ENCODE measurements around the gene NLRC5.
"Not testable (repeated sequence)": the region's sequence is repeated elsewhere in the genome, so short reads cannot be mapped to it uniquely, and the experiment has no call there.

The NLRC5 gene

DNA sequence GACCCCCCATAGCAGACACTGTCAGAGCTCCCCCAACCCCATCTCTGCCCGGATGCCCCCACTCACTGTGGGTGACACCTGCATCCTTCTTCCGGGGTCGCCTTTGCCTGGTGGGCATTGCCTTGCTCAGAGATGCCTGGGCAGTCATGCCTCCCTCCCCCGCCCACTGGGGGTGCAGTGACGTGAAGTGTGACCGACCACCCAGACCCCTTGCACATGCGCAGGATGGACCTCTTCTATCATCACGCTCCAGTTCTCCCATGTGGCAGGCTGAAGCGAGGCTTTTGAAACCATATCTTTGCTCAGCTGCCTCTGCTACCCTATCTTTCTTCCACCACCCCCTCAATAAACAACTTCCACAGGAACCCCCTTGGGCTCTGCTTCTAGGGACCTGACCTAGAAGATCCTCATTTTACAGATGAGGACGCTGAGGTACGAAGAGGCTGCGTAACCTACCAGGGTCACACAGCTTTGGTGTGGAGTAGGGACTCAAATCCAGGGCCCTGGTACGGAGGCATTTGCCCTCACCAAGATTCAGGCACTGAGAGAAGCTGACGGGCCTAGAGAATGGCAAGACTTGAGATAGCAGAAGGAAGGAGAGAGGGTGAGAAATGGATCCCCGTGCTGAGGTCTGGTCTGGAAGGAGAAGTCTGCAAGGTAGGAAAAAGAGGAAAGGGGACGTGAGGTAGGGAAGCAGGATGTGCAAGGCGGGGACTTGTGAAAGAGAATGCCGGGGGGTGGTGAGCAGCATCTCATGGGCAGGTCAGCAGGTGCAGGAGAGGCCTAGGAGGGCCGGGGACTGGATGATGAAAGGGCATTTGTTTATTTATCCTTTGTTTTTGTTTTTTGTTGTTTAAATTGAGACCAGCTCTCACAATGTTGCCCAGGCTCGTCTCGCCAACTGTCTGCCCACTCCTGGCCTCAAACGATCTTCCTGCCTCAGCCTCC lies 14.4 kb downstream of the NLRC5 start:
- no peak for DNase-seq (ENCODE audit: low spot score)

DNA sequence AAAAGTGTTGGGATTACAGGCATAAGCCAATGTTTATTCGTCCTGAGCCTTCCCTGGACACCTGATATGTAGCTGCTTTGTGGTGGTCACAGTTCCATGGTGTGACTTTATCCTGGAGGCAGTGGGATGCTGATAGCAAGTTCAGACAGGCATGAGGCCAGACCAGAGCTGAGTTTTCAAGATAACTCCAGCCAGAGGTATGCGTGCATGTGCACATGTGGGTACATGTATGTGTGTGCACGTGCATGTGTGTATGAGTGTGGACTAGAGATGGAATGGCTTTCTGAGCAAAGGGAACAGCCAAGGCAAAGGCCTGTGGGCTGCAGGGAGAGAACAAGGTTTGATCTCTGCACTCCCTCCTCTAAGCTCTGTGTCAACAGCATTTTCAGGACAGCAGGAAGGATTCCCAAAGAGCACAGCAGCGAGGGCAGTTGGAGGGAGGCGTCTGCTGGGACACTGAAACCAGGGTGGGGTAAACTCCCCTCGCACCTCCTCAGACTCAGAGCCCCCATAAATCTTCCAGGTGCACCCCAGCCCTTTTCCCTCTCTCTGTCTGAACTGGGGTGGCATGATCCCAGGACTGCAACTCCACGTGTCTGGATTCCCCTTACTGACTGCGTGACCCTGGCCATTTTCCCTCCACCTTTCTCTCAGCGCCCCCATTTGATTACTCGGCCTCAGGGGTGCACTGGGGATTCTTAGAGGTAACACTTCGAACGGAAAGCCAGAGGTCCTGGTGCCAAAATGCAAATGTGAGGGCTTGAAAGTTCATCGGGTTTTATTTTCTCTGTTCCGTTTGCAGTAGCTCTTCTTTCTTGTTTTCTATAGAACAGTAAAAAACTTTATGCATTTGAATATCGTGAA lies 15.3 kb downstream of the NLRC5 start:
- DNase-seq (ENCODE audit: low spot score): no peak

DNA sequence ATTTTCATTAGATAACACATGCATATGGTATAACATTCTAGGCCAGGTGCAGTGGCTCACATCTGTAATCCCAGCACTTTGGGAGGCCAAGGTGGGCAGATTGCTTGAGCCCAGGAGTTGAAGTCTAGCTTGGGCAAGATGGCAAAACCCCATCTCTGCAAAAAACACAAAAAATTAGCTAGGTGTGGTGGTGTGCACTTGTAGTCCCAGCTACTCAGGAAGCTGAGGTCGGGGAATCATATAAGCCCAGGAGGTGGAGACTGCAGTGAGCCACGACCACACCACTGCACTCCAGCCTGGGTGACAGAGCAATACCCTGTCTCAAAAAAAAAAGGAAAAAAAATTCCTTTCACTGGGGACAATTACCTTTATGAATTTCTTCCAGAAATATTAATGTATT lies 16.2 kb downstream of the NLRC5 start:
- DNase-seq (ENCODE audit: low spot score): not testable (repeated sequence)

DNA sequence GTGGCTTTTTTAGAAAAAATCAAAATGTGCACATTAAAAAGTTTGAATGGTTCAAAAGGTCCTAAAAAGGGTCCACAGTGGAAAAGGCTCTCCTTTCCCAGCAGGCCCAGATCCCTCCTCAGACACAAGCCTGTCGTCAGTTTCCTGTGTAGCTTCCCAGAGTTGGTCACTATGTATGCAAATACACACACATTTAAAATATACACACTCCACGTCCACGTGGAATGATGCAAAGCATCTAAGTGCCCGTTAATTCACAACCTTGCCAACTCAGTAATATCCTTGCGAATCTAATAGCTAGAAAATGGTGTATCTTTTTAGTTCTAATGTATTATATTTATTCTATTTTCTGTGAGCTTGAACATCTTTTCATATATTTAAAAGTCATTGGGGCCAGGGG lies 17.7 kb downstream of the NLRC5 start:
- no peak for DNase-seq (ENCODE audit: low spot score)

DNA sequence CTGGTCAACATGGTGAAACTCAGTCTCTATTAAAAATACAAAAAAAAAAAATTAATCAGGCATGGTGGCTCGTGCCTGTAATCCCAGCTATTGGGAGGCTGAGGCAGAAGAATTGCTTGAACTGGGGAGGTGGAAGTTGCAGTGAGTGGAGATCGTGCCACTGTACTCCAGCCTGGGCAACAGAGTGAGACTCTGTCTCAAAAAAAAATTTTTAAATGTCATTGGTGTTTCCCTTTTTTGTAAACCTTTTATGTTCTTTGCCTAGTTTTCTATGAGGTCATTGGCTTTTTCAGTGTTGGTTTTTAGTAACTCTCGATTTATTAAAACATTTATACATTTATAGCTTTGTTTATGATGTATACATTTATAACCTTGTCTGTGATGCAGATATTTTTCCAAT lies 18.2 kb downstream of the NLRC5 start:
- no peak for DNase-seq (ENCODE audit: low spot score)

GRCh38 chr16:57008440-57008839 lies 19.1 kb downstream of the NLRC5 start:
- DNase-seq (ENCODE audit: low spot score): no peak

DNA sequence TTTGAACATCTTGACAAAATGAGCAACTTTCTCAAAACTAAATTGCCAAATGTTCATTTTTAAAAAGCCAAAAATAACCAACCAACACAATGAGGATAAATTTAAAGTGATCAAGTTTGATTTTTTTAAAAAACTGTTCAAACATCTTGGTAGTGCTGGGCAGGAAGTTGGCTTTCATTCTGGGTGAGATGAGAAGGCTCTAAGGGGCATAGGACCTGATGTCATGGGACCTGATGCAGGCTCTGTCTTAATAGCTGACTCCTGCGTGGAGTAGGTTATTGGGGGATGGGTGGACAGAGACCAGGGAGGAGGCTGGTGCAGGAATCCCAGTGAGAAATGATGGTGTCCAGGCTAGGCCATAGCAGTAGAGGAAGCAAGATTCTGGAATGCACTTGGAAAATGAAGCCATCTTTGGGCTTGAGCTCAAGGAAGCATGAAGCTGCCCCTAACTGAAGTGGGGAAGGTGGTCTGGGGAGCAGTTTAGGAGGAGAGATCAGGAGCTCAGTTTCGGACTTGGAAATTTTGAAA lies 20.4 kb downstream of the NLRC5 start:
- DNase-seq (ENCODE audit: low spot score): no peak

GRCh38 chr16:57012353-57012752 lies 23.0 kb downstream of the NLRC5 start:
- DNase-seq (ENCODE audit: low spot score): no peak

DNA sequence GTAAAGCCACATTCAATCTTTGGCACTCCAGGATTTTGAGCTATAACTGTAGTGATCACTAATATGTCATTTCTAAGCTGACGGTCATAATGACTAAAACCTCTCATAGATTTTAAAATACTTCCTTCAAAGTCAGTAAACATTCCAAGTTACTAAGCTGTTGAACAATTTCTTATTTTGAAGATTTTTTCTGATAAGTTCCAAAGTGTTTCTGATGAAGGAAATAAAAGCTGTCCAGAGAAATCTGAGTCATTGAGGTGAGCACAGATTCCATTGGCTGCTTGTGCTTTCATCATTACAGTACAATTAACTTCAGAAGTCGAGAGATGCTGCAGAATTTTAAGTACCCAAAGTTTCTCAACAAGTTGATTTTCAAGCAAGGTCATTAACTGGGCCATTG lies 23.9 kb downstream of the NLRC5 start:
- DNase-seq (ENCODE audit: low spot score): peak; percentile 54

- no peak for DNase-seq (ENCODE audit: low spot score)
These were observed 24.5 kb downstream of the NLRC5 start for GRCh38 chr16:57013902-57014301.

DNA sequence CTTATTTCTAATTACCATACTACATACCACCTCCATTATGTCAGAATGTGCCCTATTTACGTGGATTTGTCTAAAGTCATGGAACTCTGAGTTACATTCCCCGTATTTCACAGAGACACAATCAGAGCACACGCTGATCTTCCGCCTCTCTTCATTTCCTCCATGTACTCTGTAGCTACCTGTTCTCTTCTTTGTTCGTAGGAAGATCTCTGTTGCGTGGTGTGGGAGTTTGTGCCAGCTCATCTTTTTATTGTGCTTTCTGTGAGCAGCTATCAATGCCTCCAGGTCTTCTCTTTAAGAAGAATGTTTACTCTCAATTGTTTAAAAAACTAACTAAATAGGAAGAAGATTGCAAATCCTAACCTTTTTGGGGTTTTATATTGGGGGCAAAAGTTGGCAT lies 26.9 kb downstream of the NLRC5 start:
- peak; percentile 32 for DNase-seq (ENCODE audit: low spot score)

GRCh38 chr16:57016831-57017230 lies 27.5 kb downstream of the NLRC5 start:
- no peak for DNase-seq (ENCODE audit: low spot score)

GRCh38 chr16:57017251-57017650 lies 27.9 kb downstream of the NLRC5 start:
- no peak for DNase-seq (ENCODE audit: low spot score)

DNA sequence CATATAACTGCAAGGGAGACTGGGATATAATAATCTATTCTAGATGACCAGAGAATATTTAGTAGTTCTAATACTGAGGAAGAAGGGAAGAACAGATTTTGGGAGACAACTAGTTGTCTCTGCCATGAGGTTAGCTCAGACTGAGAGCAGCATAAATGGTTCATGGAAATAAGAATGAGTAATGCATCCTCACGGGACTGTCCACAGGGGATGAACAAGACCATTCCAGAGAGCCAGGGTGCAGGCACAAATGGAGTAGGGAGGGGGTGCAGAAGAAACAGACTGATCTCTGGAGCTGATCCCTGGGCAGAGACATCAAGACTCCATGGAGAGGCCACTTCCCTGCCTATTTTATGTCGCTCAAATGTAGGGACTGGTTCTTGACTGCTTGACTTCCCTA lies 30.4 kb downstream of the NLRC5 start:
- DNase-seq (ENCODE audit: low spot score): no peak

DNA sequence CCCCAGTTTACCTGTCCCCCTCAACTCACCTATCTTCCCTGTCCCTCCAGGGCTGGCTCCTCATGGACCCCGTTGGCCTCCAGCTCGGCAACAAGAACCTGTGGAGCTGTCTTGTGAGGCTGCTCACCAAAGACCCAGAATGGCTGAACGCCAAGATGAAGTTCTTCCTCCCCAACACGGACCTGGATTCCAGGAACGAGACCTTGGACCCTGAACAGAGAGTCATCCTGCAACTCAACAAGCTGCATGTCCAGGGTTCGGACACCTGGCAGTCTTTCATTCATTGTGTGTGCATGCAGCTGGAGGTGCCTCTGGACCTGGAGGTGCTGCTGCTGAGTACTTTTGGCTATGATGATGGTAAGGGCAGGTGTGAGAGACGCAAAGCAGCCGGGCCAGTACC lies 31.3 kb downstream of the NLRC5 start:
- no peak for DNase-seq (ENCODE audit: low spot score)

DNA sequence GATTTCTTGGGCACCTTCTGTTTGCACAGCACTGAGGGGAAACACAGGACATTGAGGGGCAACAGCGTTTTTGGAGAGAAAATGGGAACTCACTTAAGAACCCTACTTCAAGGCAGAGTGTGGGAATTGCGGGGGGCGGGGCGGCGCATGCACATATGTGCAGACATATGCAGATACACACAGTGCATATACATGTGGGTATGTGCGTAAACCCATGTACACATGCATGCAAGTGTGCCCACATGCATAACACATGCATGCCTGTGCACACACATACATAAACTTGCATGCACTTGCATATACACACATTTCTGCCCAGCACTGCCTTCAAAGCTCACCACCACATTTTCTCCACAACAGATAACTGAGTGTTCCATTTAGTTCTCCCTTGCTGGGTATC lies 32.4 kb downstream of the NLRC5 start:
- no peak for DNase-seq (ENCODE audit: low spot score)

DNA sequence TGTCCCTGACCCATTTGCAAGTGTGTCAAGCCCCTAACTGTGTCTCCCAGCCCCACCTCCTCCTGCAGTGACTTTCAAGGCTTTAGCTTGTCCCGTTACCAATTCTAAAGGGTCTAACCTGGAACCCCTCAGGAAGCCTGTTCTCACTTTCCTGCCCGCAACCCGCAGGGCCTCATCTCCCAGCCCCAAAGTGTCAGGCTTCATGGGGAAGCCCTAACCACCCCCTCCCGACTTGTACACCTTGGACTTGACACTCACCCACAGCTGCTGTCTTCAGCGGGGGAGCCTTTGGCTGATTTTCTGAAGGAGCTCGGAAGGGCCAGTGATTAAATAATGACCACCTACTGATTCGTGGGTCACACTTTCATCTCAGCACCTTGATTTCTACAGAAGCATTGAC lies 33.1 kb downstream of the NLRC5 start:
- DNase-seq (ENCODE audit: low spot score): no peak

DNA sequence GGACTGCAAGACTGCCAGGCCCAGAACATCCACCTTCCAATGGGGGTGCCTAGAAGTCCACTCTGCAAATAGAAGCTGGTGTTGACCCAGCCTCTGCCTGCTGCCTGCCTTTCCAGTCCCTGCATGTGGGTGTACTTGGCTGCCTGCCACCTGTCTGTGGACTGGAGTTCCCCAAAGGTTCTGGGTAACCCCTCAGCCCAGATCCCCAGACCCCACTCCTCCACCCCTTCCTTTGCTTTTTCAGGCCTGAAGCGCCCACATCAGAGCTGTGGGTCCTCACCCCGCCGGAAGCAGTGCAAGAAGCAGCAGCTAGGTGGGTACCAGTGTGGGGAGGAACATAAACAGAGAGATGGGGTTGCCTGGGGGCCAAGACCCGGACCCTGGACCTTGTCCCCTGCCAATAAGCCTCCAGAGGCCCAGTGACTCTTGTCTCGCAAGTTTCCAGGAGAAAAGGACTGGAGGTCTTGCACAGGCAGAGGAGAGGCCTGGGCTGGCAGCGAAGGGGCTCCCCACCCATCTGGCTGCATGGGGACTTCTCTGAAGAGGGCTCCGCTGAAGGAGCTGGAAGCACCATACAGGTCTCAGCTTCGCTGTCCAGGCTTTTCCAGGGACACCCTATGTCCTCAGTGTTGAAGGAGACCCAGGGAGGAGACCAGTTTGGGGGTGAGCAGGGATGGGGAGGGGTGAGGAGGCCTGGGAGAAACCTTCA lies 34.3 kb downstream of the NLRC5 start:
- DNase-seq (ENCODE audit: low spot score): peak; percentile 86

DNA sequence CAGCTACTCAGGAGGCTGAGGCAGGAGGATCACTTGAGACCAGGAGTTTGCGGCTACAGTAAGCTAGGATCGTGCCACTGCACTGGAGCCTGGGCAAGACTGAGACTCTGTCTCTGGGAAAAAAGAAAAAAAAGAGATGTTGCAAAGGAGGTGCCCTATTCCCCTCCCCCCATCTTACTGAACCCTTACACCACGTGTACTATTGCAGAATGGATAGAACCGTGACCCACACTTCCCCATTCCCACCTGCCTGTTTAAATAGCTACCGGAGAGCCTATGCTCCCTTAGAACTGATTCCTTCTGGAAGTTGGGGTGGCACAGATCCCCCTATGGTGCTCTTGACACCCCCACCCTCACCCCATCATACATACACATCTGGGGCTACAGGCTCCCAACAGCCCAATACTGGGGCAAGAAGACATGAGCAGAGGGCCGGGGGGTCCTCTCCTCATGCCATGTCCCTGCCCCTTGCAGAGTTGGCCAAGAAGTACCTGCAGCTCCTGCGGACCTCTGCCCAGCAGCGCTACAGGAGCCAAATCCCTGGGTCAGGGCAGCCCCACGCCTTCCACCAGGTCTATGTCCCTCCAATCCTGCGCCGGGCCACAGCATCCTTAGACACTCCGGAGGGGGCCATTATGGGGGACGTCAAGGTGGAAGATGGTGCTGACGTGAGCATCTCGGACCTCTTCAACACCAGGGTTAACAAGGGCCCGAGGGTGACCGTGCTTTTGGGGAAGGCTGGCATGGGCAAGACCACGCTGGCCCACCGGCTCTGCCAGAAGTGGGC lies 35.7 kb downstream of the NLRC5 start:
- DNase-seq (ENCODE audit: low spot score): no peak

DNA sequence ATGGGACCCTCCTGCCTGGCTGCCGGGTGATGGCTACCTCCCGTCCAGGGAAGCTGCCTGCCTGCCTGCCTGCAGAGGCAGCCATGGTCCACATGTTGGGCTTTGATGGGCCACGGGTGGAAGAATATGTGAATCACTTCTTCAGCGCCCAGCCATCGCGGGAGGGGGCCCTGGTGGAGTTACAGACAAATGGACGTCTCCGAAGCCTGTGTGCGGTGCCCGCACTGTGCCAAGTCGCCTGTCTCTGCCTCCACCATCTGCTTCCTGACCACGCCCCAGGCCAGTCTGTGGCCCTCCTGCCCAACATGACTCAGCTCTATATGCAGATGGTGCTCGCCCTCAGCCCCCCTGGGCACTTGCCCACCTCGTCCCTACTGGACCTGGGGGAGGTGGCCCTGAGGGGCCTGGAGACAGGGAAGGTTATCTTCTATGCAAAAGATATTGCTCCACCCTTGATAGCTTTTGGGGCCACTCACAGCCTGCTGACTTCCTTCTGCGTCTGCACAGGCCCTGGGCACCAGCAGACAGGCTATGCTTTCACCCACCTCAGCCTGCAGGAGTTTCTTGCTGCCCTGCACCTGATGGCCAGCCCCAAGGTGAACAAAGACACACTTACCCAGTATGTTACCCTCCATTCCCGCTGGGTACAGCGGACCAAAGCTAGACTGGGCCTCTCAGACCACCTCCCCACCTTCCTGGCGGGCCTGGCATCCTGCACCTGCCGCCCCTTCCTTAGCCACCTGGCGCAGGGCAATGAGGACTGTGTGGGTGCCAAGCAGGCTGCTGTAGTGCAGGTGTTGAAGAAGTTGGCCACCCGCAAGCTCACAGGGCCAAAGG lies 36.8 kb downstream of the NLRC5 start:
- no peak for DNase-seq (ENCODE audit: low spot score)

GRCh38 chr16:57026778-57027062 lies 37.4 kb downstream of the NLRC5 start:
- no peak for DNase-seq (ENCODE audit: low spot score)

Data from CD4-positive, alpha-beta T cell treated with Interleukin-2 at 100 ng/mL for 4 hours (primary cell).